GM18508 (cell line): ENCODE data around the gene ZNF2.
"Not testable (repeated sequence)": the region's sequence is repeated elsewhere in the genome, so short reads cannot be mapped to it uniquely, and the experiment has no call there.

Experiments used
- ATAC-seq: cut with Tn5 transposase; IDR thresholded peaks from one replicate; pipeline ENCODE4 v1.9.1; 2021; ENCODE audit warnings: moderate number of reproducible peaks; ENCODE audit not compliant: insufficient read depth, unreplicated experiment

Gene ZNF2

DNA sequence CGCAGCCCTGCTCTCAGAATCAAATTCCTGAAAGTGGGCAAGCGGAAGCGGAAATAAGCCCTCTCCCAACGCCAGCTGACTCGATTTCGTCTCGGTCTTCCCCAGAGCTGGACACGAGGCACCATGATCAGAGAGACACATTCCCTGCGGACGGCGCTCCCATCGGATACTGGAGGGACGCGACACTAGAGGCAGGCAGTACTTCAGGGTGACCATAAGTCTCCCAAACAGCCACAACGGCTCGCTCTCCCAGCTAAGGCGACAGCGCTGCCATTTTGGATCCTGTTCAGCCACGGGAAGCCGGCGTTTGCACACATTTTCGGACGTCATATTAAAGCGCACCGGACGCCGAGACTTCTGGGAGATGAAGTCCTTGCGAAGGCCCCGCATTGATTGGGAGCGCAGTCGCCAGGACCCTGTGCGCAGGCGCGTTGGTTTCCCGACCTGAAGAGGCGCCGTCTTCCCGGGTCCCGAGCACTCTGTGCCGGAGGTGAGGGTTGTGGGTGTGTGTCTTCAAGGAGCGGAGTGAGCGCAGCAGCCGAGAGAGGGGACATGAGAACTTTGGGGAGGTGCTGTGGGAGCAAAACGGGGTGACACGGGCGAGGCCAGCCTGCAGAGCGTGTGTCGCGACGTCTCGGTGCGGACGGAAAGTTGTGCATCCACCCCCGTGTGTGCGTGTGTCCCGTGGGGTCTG, at the start of gene ZNF2:
Gene ZNF2 (plus strand): TSS at position 439 of the 694 bp plus-strand sequence. CDS start 10,418 bp downstream, outside the sequence.
- peak; percentile 63 for ATAC-seq

DNA sequence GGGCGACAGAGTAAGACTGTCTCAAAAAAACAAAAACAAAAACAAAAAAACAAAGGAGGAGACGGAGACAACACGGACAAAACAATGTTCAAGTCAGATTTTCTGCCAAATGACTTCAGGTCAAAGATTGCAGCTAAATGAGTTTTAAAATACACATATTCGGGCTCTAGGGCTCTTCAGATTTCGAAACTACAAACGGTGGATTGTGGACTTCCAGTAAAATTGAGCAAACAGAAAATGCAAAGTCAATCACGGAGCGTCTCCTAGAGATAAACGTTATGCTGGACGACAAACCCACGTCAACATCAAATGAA, 44.6 kb upstream of the ZNF2 start:
- ATAC-seq, result no peak

DNA sequence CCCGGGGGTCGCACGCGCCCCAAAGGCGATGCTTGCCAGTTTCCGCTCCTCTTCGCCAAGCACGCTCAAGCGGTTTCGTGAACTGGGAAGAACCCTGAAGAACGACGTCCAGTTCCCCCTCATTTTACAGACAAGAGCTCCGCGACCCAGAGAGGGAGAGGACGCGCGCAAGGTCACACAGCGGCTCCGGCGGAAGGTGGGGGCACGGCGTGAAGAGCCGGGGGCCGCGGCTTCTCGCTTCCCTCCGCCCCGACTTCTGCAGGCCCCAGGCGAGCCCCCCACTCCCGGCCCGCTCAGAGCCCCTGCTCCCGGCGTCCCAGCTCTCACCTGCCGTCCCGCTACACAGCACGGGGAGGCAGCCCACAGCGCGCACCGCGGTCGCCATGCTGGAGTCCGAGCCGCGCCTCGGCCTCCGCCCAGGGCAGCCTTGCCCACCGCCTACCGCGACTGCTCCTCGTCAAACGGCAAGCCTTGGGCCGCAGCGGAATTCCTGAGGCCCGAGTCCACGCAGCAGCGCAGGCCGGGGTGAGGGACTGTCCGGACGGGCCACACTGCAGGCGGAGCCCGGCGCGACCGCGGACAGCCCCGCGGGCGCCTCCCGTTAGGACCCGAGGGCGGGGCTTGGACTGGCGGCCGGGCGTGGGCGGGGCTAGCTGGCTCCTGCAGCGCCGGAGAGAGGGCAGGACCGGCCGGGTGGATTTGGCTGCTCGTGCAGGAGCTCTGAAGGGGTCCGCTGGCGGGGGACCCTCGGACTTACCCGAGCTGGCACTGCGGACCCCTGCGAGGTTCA, 44.0 kb upstream of the ZNF2 start, which contains the start of gene MRPS5:
Gene MRPS5 (minus strand): TSS at position 402 of the 790 bp plus-strand sequence. CDS start 17 bp downstream, at position 385.
- peak; percentile 68 for ATAC-seq

DNA sequence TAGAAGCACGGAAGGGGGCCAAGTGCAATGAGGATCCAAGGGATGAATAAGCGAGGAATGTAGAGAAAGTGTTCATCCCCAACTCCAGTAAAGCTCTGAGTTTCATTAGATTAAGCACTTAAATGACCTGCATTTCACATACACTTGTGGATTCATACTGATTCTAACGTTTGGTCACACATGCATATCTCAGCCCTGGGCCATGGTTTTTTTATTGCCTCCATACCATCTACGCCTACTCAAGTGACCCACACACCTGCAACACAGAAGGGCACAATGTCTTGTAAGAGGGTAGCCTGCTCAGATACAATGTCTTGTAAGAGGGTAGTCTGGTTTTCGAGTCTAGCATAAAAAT, 43.4 kb upstream of the ZNF2 start:
- peak; percentile 19 for ATAC-seq

DNA sequence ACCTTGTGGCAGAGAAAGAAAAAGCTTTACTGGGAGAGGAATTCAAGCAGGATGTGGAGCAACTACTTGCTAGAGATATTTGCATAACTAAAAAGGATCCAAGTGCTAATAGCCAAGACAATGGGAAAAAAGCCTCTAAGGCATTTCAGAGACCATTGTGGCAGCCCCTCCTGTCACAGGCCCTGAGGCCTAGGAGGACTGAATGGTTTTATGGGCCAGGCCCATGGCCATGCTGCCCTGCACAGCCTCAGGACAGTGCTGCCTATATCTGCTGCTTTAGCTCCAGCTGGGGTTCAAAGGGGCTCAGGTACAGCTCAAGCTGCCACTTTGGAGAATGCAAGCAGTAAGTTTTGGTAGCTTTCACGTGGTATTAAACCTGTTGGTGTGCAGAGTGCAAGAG, 26.9 kb upstream of the ZNF2 start:
- no peak for ATAC-seq

DNA sequence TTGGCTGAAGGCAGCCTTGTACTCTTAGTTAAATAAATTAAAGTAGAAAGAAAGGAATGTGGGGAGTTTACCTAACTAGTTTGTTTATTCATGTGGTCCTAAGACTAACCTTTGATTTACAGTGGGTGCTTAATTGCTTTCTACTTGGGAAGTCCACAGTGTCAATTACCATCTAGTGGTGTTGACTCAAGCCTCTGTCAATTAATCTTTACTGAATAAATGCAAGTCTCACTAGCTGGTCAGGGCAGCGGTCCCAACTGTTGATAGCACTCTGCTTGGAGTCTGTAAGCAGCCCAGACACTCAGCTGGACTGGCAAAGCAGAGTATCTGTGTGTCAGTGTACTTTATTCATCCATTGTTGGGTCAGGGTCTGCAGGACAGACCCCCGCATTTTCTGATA, 21.8 kb upstream of the ZNF2 start:
- no peak for ATAC-seq

- ATAC-seq, result no peak
Measured at GRCh38 chr2:95149397-95149984, 16.1 kb upstream of the ZNF2 start.

- ATAC-seq, result no peak
Measured at GRCh38 chr2:95158441-95158840, 7.2 kb upstream of the ZNF2 start.

DNA sequence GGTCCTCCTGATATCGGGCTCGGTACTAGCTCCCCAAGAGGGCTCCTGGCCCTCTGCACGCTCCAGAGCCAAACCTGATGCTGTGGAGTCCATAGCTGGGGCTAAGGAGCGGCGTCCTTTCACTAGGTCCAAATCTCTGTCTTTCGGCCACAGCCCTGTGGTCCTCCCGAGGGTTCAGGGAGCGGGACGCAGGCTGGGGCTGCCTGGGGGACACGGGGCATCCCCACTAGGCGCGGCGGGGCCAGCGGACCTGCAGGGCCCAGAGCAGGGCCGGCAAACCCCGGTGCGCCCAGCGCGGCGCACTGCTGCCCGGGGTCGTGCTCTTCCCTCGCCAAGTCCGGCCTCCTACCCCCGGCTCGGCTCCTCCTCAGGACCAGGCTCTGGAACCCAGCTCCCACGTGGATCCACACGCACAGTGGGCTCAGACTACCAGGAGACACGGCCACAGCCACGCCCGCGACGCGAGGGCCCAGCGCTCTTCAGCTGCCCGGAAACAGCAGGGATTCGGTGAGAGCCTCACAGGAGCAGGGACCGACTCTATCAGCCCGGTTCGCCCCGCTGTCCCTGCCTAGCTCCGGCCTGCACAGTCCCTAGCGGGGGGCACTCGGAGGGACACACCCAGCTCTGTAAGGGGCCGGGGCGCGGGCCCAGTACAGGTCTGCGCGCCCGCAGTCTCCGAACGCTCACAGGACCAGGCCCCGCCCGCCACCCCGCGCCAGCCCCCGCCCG, 6.6 kb upstream of the ZNF2 start:
- ATAC-seq, result no peak

DNA sequence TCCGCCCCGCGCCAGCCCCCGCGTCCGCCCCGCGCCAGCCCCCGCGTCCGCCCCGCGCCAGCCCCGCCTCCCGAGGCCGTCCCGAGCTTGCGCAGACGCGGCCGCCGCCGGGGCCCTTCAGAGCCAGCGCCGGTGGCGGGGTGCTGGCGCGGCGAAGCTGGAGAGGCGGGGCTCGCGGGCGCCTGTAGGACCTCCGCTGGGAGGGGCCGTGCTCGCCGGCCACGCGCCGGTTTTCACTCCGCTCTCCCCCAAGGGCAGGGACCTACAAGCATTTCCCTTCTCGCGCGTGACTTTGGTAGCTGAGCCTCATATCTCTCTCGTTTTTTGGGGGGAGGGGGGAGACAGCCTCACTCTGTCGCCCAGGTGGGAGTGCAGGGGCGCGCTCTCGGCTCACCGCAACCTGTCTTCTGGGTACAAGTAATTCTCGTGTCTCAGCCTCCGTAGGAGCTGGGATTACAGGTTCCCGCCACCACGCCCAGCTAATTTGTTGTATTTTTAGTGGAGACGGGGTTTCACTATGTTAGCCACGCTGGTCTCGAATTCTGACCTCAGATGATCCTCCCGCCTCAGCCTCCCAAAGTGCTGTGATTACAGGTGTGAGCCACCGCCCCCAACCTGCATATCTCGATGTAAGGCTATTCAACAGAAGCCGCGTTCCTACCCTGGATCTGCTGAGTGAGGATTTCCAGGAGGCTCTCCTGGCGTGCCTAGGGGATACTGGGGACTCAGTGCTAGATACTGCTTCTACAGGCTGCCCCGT, 5.7 kb upstream of the ZNF2 start, which contains the start of gene ZNF514:
Gene ZNF514 (minus strand): TSS at position 159 of the 760 bp plus-strand sequence. CDS start 6,595 bp downstream, outside the sequence.
- ATAC-seq, result no peak

- ATAC-seq, result no peak
Measured at GRCh38 chr2:95165030-95165370, 609 bp upstream of the ZNF2 start.

GRCh38 chr2:95166065-95166763, 605 bp downstream of the ZNF2 start:
- no peak for ATAC-seq

GRCh38 chr2:95171902-95172301, 6.3 kb downstream of the ZNF2 start:
- ATAC-seq, result no peak

GRCh38 chr2:95174031-95174542, 8.5 kb downstream of the ZNF2 start:
- ATAC-seq, result no peak

GRCh38 chr2:95179451-95179850, 13.8 kb downstream of the ZNF2 start:
- ATAC-seq, result no peak

DNA sequence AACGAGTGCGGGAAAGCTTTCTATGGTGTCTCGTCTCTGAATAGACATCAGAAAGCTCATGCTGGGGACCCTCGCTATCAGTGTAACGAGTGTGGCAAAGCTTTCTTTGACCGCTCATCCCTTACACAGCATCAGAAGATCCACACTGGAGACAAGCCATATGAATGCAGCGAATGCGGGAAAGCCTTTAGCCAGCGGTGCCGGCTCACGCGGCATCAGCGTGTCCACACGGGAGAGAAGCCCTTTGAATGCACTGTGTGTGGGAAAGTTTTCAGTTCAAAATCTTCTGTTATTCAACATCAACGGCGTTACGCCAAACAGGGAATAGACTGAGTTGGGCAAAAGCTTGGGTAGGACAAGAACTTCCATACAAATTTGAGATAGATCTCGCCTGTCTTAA, 16.2 kb downstream of the ZNF2 start:
- ATAC-seq, result no peak

- ATAC-seq, result no peak
Measured at GRCh38 chr2:95185197-95185596, 19.6 kb downstream of the ZNF2 start.

GRCh38 chr2:95185973-95186372, 20.4 kb downstream of the ZNF2 start:
- no peak for ATAC-seq

DNA sequence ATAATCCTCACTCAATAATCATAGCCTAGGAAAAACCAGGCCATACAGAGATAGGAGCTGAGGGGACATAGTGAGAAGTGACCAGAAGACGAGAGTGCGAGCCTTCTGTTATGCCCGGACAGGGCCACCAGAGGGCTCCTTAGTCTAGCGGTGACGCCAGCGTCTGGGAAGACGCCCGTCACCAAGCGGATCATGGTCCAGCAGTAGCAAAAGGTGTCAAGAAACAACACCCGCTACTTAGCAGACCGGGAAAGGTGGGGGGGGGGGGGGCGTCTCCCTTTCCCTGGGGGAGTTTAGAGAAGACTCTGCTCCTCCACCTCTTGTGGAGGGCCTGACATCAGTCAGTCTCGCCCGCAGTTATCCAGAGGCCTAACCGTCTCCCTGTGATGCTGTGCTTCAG, 27.3 kb downstream of the ZNF2 start:
- ATAC-seq, result not testable (repeated sequence)
